HG03354 (cell line): ENCODE data around the gene MBTD1.
"Not testable (repeated sequence)": the region's sequence is repeated elsewhere in the genome, so short reads cannot be mapped to it uniquely, and the experiment has no call there.

Experiments
- ATAC-seq: cut with Tn5 transposase; IDR thresholded peaks from one replicate; pipeline ENCODE4 v1.9.1; 2021; ENCODE audit warnings: mild to moderate bottlenecking; ENCODE audit not compliant: unreplicated experiment, poor library complexity, severe bottlenecking

Gene MBTD1

DNA sequence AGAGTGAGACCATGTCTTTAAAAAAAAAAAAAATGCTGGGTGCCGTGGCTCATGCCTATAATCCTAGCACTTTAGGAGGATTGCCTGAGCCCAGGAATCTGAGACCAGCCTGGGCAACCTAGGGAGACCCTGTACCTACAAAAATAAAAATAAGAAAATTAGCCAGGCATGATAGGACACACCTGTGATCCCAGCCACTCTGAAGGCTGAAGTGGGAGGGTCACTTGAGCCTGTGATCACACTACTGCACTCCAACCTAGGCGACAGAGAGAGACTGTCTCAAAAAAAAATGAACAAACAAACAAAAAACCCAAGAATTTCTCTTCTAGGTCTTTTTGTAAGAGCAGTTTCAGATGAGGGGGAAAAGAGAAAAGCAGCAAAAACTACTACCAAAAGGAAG lies 59.0 kb downstream of the MBTD1 start:
- ATAC-seq, result no peak

- ATAC-seq, result no peak
Observed at GRCh38 chr17:51200295-51200694, 59.6 kb downstream of the MBTD1 start.

- no peak for ATAC-seq
Observed at GRCh38 chr17:51197754-51198153, 62.1 kb downstream of the MBTD1 start.

- ATAC-seq, result no peak
Observed at GRCh38 chr17:51191895-51192294, 68.0 kb downstream of the MBTD1 start.

- no peak for ATAC-seq
Observed at GRCh38 chr17:51189628-51190027, 70.2 kb downstream of the MBTD1 start.

DNA sequence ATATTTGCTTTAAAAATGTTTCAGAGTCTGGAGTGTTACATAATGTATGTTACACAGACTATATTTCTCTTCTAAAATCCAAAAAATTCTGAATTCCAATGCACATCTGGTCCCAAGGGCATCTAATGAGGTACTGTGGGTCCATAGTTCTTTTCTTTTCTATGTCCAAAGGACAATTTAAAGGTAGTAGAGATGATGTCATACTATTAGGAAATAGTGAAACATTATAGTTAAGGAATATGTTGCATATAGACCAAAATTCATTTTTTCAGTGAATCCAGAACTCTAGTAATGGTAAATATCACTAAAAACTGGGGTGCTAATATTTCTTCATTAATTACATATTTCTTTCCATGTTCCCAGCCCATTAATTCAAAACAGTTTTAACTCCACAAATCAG lies 70.7 kb downstream of the MBTD1 start:
- ATAC-seq, result no peak

DNA sequence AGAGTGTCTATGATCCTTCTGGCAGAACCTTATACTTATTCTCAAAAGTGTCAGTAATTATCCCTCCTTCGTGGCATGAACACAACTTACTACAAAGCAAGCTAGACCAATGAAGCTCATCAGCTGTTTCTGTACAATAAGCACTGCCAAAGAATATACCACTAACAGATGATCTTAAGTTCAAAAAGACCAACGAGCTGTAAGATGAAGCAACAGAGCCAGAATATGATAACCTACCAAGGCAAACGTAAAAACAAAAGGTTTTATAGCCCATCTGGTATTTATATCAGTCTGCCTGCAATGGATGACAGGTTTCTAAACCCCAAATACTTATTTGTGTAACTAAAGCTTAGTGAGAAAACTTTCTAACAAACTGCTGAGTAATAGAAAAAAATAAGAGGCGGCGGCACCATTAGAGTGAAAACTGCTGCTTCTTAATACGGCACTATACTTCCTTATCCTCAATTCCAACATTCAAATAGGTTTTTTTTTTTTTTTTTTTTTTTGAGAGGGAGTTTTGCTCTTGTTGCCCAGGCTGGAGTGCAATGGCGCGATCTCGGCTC lies 71.5 kb downstream of the MBTD1 start:
- ATAC-seq, result no peak

DNA sequence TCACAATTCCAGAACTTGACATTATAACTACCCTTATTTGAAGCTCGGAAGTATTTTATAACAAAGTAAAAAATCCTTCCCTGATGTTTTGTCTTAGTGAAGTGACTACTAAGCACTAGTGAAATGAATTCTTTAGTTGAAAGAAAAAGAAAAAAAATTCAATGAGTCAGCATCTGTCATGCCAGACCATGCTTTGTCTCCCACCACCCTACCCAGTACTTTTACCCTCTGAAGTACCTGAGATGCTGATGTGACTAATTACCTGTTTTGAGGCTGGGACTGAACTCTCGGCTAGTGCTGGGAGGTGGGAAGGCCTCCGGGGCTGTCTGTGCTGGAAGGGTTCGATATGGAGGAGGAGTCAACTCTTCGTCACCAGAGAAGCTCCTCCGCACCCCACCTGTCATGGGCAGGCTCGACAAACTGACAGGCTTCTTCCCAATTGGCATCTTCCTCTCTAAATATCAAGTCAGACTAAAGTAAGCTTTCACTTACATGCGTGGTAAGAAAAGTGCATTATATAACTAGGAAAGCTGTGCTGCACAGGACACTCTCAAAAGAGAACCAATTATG lies 74.0 kb downstream of the MBTD1 start:
- ATAC-seq, result no peak

GRCh38 chr17:51184124-51184523 lies 75.7 kb downstream of the MBTD1 start:
- no peak for ATAC-seq

- no peak for ATAC-seq
Observed at GRCh38 chr17:51180486-51180885, 79.4 kb downstream of the MBTD1 start.

GRCh38 chr17:51172030-51172429 lies 87.8 kb downstream of the MBTD1 start:
- not testable (repeated sequence) for ATAC-seq

DNA sequence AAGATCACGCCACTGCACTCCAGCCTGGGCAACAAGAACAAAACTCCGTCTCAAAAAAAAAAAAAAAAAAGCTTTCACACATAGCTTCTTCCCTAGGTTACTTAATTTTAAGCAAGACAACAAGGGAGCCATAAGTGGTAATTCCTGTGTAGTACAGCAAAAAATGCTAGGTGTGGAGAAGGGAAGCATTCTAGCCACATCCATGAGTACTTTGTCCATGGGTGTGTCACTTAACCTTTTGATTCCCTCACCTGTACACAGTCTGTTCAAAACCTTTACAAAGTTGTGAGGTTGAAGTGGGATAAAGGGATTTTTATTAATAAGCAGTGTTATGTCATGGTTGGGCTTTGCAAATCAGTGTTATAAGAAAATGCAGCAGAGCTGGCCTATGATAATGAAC lies 89.1 kb downstream of the MBTD1 start:
- ATAC-seq, result no peak

GRCh38 chr17:51169340-51169739 lies 90.5 kb downstream of the MBTD1 start:
- no peak for ATAC-seq

GRCh38 chr17:51166987-51167931 lies 92.6 kb downstream of the MBTD1 start:
- peak; percentile 57 for ATAC-seq

DNA sequence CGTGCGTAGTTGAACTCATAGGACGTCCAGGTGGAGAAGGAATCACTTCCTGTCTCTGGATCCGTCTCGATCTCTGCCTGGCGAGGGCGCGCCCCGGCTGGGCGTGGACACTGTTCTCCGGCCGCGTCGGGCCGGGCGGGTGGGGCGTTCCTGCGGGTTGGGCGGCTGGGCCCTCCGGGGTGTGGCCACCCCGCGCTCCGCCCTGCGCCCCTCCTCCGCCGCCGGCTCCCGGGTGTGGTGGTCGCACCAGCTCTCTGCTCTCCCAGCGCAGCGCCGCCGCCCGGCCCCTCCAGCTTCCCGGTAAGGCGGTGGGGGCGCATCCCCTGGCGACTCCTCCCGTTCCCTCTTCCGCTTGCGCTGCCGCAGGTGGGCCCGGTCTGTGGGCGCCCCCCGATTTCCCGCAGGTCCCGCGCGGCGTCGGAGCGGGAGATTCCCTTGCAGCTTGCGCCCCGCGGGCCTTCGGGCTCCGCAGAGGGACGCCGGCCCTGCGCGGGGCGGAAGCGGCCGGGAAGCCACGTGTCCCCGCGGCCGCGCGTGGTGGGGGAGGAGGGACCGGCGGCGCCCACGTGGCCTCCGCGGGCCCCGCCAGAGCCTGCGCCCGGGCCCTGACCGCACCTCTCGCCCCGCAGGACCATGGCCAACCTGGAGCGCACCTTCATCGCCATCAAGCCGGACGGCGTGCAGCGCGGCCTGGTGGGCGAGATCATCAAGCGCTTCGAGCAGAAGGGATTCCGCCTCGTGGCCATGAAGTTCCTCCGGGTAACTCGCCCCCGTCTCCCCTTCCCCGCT lies 93.5 kb downstream of the MBTD1 start, which contains the start of gene NME2:
TSS of gene NME2 (plus strand) at position 214 of the 789 bp plus-strand sequence. CDS start at position 634, 420 bp downstream.
- peak; percentile 86 for ATAC-seq

DNA sequence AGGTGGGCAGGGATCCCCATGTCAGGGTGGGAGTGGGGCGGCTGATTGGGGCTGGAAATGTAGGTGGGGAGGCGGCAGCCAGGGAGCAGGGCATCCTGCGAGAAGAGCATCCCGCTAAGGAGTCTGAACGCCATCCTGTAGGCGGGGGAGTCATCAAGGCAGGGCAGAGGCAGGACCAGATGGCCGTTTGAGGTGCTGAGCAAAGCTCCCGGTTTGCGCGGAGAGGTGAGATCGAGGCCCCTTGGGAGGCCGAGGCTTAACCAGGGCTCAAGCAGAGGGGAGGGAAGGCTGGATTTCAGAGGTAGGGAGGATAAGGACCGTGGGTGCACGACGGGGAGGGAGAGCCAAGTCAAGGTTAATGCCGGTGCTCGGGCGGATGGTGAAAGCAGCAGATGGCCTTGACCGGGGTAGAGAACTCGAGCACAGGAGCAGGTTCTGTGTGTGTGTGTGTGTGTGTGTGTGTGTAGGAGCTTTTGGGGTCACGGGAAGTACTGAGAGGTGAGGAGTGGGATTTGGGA lies 94.1 kb downstream of the MBTD1 start:
- ATAC-seq, result peak; percentile 25

DNA sequence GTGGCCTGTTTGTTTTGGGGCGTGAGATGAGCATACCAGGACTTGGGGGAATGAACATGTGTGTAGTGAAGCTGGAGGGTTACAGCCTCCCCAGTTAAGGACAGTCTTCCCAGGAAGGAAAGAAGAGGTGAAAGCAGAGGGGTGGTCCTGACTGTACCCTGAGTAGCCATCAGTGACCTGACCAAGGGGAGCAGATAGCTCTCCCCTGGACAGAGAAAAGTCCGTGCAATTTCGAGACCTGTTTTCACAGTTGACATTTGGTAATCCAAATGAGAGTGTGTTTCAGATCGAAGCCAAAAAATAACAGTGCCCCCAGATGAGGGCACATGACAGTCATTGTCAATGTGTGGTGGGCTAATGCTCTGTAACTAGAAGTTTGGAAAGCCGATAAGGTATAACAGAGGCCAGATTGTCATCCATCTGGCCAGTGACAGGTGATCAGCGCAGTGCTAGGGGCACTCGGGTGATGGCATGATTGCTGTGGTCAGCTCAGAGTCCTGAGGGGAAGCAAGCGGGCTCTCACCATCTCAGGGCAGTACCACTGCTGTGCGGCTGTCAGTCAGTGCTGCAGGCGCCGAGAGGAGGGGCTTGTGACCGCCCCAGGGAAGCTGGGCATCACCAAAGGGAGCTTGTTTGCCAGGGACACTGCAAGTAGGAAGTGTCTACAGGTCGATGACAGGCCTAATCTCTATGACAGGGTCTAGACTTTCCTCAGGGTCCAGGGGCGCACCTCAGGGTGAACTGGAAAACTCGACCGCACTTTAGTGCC lies 94.8 kb downstream of the MBTD1 start:
- no peak for ATAC-seq

DNA sequence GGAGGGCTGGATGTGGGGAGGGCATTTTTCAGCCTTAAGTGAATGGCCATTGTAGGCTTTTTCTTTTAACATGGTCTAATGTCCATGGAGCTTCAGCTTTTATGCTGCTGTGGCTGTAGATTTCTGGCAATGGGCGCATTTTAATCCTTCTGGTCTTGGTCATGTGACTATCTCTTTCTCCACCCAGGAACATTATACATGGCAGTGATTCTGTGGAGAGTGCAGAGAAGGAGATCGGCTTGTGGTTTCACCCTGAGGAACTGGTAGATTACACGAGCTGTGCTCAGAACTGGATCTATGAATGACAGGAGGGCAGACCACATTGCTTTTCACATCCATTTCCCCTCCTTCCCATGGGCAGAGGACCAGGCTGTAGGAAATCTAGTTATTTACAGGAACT lies 98.3 kb downstream of the MBTD1 start:
- no peak for ATAC-seq

DNA sequence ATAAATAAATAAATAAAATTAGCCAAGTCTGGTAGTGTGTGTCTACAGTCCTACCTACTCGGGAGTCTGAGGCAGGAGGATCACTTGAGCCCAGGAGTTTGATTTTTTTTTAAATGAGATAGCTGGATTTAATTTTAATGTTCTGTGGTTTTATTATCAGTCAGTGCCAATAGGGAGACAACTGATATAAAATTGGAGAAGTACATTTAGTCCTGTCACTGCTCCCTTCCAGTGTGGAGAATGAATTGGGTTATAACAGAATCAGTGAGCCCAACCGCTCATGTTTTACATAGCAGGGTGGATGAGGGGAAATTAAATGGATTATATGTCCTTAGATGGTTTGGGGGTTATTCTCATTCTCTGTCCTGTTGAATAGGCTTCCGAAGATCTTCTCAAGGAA lies 100.2 kb downstream of the MBTD1 start:
- no peak for ATAC-seq
